Measurements from ENCODE around the gene STRIP2. TPM values are rescaled to one million over a fixed set of nuclear protein-coding genes. Genes with fewer than 3 reads are reported as not detected.

Gene STRIP2
- total and polyA plus RNA-seq, 9 of the 15 experiments (the other 6 are each of a cell fraction or from before 2014, with no cell fraction given) = 10.1 to 81.8 (median 42.3) TPM

DNA sequence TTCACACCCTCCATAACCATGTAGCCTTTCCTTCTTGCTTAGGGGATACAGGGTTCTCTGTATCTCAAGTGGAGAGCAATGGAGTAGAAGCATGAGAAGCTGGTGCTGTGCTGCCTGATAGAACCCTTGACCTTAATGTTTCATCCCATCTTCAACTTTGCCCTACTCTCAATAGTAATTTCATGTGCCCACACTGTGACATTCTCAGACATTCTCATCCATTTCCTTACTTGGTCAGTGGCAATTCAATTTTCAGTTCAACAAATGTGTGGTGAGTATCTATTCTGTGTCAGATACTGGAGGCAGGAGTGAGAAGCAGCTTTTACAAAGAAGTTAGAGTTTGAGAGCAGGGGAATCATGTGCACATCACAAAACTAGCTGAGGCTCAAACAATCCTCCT is 16.1 kb downstream of the STRIP2 start (continued):
- no peak for TF ChIP-seq NFATC3 (IDR thresholded peaks at IDR 0.05)

DNA sequence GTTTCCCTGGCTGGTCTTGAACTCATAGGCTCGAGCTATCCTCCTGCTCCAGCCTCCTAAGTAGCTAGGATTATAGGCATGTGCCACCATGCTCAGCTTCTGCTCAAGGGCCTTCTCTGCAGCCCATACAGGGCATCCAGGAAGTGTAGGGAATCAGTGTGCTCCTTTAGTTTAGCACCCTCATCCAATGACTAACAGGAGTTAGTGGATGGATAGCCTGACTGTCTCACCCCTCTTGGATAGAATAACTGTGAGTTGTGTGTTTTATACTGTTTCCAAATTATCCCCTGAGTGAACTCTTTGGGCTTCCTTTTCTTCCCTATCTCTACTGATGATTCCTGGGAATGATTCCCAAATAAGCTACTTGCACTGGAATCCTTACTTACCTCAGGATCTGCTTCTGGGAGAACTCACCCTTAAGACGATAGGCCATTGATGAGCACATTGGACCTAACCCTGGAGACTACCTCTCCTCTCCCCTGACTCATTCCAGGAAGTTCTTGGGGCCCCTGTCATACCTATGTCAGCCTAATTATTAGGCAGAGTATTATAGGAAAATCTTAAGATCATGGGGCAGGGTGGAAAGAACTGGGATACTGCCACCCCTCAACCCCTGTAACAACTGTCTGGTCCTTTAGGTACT is 18.5 kb downstream of the STRIP2 start:
- no peak for FAIRE-seq
- CTCF ChIA-PET (ENCODE audit: low intra/inter-chr PET ratio) = no interaction called here
- H3K36me3 ChIP-seq (ENCODE audit: control insufficient read depth, insufficient read depth, low read length) = peaks cover 97% of the 10 kb centered on the region
- H3K4me2 ChIP-seq (ENCODE audit: insufficient read depth, low read length) = no peak overlapping the region
- WGBS (ENCODE audit: insufficient coverage, low coverage, missing lambda C conversion rate) = 95% methylated on average over 2 of the region's 2 CpGs
- no TSS peak for BruUV-seq (replicated peaks)
- H4K20me1 ChIP-seq (replicated peaks; ENCODE audit: control insufficient read depth, insufficient read depth, low read length) = no peaks in the 10 kb centered on the region
- H3K9ac ChIP-seq (ENCODE audit: insufficient read depth in 1 of 2, low read depth in 2 of 2, low read length in 2 of 2) = no peak overlapping the region
- no peak overlapping the region for H3K27ac ChIP-seq (ENCODE audit: extremely low read depth, low read depth, low read length)
- no peak overlapping the region for H3K4me3 ChIP-seq
- H3K27me3 ChIP-seq (ENCODE audit: control insufficient read depth in 2 of 2, insufficient read depth in 2 of 2, low read length in 2 of 2) = no peaks in the 10 kb centered on the region
- peaks cover 7% of the 10 kb centered on the region for H3K9me1 ChIP-seq (ENCODE audit: control insufficient read depth, insufficient read depth, low read length)
- ATAC-seq = no peak
- no peaks in the 10 kb centered on the region for H3K4me1 ChIP-seq (replicated peaks in 1 of 2; ENCODE audit: control insufficient read depth in 2 of 2, insufficient read depth in 2 of 2, low read length in 2 of 2)
- intact Hi-C loops (cut with micrococcal nuclease) = no loop called here
- H3K9me3 ChIP-seq (replicated peaks; ENCODE audit: control insufficient read depth, insufficient read depth, low read depth, low read length) = no peaks in the 10 kb centered on the region
- TF ChIP-seq CHD4 (IDR thresholded peaks at IDR 0.05; ENCODE audit: insufficient read depth, insufficient replicate concordance, low read depth, low read length, poor library complexity, severe bottlenecking) (no peak), STAT5A (IDR thresholded peaks at IDR 0.05; ENCODE audit: borderline replicate concordance, low read length) (no peak)
- in situ Hi-C loops (cut with MboI) = no loop called here
- DNase-seq (ENCODE audit: extremely low read depth in 1 of 4, low spot score in 3 of 4) = no peak
- H2AFZ ChIP-seq (ENCODE audit: low read depth, low read length) = no peak overlapping the region
- H3K79me2 ChIP-seq (ENCODE audit: control insufficient read depth, insufficient read depth, low read length) = no peaks in the 10 kb centered on the region
- POLR2A ChIA-PET = interaction anchor here (0.6 to 2.0 kb wide), 6 partner anchors 9 to 85 kb away, joined by 3 to 10 read pairs (median 4); no protein-coding TSS in a partner anchor

Measured in K562 (cell line).